Activated CD4-positive, alpha-beta T cell treated with anti-CD3 and anti-CD28 coated beads for 36 hours (primary cell): ENCODE measurements around the gene PLXNA4. TPM values are rescaled to one million over a fixed set of nuclear protein-coding genes. Genes with fewer than 3 reads are reported as not detected.

Source experiments
- ATAC-seq: fragments of 200-7000 bp; cut with Tn5 transposase; one replicate; pipeline ENCODE4 v1.10.0; 2021; ENCODE audit warnings: mild to moderate bottlenecking, moderate library complexity
- CTCF ChIA-PET: fragments of 350-600 bp; sonication (Branson Sonifier 250); formaldehyde crosslinking; loops from one replicate; lab custom pipeline; 2021; ENCODE audit warnings: antibody characterized with exemption; lab: Charles Lee
- POLR2A ChIA-PET: fragments of 350-600 bp; sonication (Branson Sonifier 250); formaldehyde crosslinking; loops from one replicate; lab custom pipeline; 2021; ENCODE audit warnings: antibody characterized with exemption, inconsistent platforms; lab: Charles Lee
- DNase-seq: peaks from one replicate; pipeline ENCODE4 v3.0.0-alpha.2; 2020
- H3K27ac Mint-ChIP-seq: one replicate; pipeline ENCODE4 v1.8.0; 2021; ENCODE audit warnings: mixed read lengths
- H3K27me3 Mint-ChIP-seq: one replicate; pipeline ENCODE4 v1.8.0; 2021; ENCODE audit warnings: mixed read lengths
- H3K36me3 Mint-ChIP-seq: one replicate; pipeline ENCODE4 v1.8.0; 2021; ENCODE audit warnings: low read depth, mixed read lengths
- H3K4me1 Mint-ChIP-seq: one replicate; pipeline ENCODE4 v1.8.0; 2021; ENCODE audit warnings: mixed read lengths
- H3K4me3 Mint-ChIP-seq: one replicate; pipeline ENCODE4 v1.8.0; 2021; ENCODE audit warnings: mild to moderate bottlenecking, moderate library complexity, mixed read lengths
- H3K9me3 Mint-ChIP-seq: one replicate; pipeline ENCODE4 v1.8.0; 2021; ENCODE audit warnings: low read depth, mixed read lengths
- intact Hi-C, 2 experiments: fragments of 100-400 bp; cut with DNase I in 1 of 2; cut with micrococcal nuclease in 1 of 2; formaldehyde crosslinking; loops; one replicate each; pipeline versions ENCODE4 v1.14.2 to v1.15.1; 2022 to 2024; cut with DNase I, micrococcal nuclease
- total RNA-seq, 2 experiments: library from RNA; stranded (reverse); gene quantifications; one replicate each; pipeline ENCODE4 v1.2.3, GENCODE V29; 2021

The PLXNA4 gene
- total RNA-seq, 2 experiments from 2014 or later, result 0.07 to 0.09 TPM

- H3K36me3 Mint-ChIP-seq, result no peaks in the 10 kb centered on the region
- H3K9me3 Mint-ChIP-seq, result no peaks in the 10 kb centered on the region
- H3K27ac Mint-ChIP-seq, result no peak overlapping the region
- CTCF ChIA-PET, result no interaction called here
- H3K4me3 Mint-ChIP-seq, result no peak overlapping the region
- DNase-seq (no peak), ATAC-seq (no peak)
- POLR2A ChIA-PET, result no interaction called here
- H3K27me3 Mint-ChIP-seq, result peaks cover 2% of the 10 kb centered on the region
- H3K4me1 Mint-ChIP-seq, result no peaks in the 10 kb centered on the region
- intact Hi-C loops, result loop anchor here in 1 of 2 experiments (10.0 kb wide), 1 partner anchor 65 kb away; no protein-coding TSS in a partner anchor
Observed at GRCh38 chr7:132199626-132200025, 376.6 kb downstream of the PLXNA4 start.

GRCh38 chr7:132197772-132198171, 378.5 kb downstream of the PLXNA4 start:
- Mint-ChIP-seq H3K36me3 (no peaks in the 10 kb centered on the region), H3K9me3 (no peaks in the 10 kb centered on the region), H3K4me1 (no peaks in the 10 kb centered on the region), H3K27ac (no peak overlapping the region), H3K27me3 (peaks cover 3% of the 10 kb centered on the region), H3K4me3 (no peak overlapping the region)
- ChIA-PET POLR2A (no interaction called here), CTCF (no interaction called here)
- intact Hi-C loops, result no loop called here
- DNase-seq, result no peak
- ATAC-seq, result no peak

GRCh38 chr7:132193898-132194297, 382.4 kb downstream of the PLXNA4 start:
- H3K27me3 Mint-ChIP-seq, result peaks cover 5% of the 10 kb centered on the region
- ChIA-PET CTCF (no interaction called here), POLR2A (no interaction called here)
- no peak overlapping the region for H3K27ac Mint-ChIP-seq
- intact Hi-C loops, result no loop called here
- H3K9me3 Mint-ChIP-seq, result no peaks in the 10 kb centered on the region
- no peaks in the 10 kb centered on the region for H3K36me3 Mint-ChIP-seq
- H3K4me3 Mint-ChIP-seq, result no peak overlapping the region
- no peak for ATAC-seq
- no peaks in the 10 kb centered on the region for H3K4me1 Mint-ChIP-seq
- DNase-seq, result no peak

GRCh38 chr7:132192809-132193208, 383.5 kb downstream of the PLXNA4 start:
- ATAC-seq (no peak), DNase-seq (no peak)
- no peaks in the 10 kb centered on the region for H3K36me3 Mint-ChIP-seq
- H3K4me1 Mint-ChIP-seq, result no peaks in the 10 kb centered on the region
- ChIA-PET POLR2A (no interaction called here), CTCF (no interaction called here)
- intact Hi-C loops, result no loop called here
- peaks cover 7% of the 10 kb centered on the region for H3K27me3 Mint-ChIP-seq
- no peaks in the 10 kb centered on the region for H3K9me3 Mint-ChIP-seq
- no peak overlapping the region for H3K4me3 Mint-ChIP-seq
- H3K27ac Mint-ChIP-seq, result no peak overlapping the region

GRCh38 chr7:132191418-132191817, 384.9 kb downstream of the PLXNA4 start:
- POLR2A ChIA-PET, result no interaction called here
- H3K36me3 Mint-ChIP-seq, result no peaks in the 10 kb centered on the region
- H3K4me1 Mint-ChIP-seq, result no peaks in the 10 kb centered on the region
- H3K9me3 Mint-ChIP-seq, result peaks cover 8% of the 10 kb centered on the region
- peaks cover 7% of the 10 kb centered on the region for H3K27me3 Mint-ChIP-seq
- no peak overlapping the region for H3K27ac Mint-ChIP-seq
- H3K4me3 Mint-ChIP-seq, result no peak overlapping the region
- CTCF ChIA-PET, result interaction anchor here (0.7 kb wide), 1 partner anchor 38 kb away, joined by 4 read pairs; no protein-coding TSS in a partner anchor
- DNase-seq, result no peak
- intact Hi-C loops, result no loop called here
- ATAC-seq, result no peak

- Mint-ChIP-seq H3K4me3 (no peak overlapping the region), H3K36me3 (no peaks in the 10 kb centered on the region), H3K4me1 (no peaks in the 10 kb centered on the region), H3K27me3 (peaks cover 7% of the 10 kb centered on the region), H3K9me3 (peaks cover 8% of the 10 kb centered on the region), H3K27ac (no peak overlapping the region)
- ATAC-seq, result no peak
- ChIA-PET CTCF (interaction anchor here (0.7 kb wide), 1 partner anchor 39 kb away, joined by 4 read pairs; no protein-coding TSS in a partner anchor), POLR2A (no interaction called here)
- DNase-seq, result no peak
- intact Hi-C loops, result no loop called here
Observed at GRCh38 chr7:132190683-132191082, 385.6 kb downstream of the PLXNA4 start.

GRCh38 chr7:132189881-132190280, 386.4 kb downstream of the PLXNA4 start:
- no peak for ATAC-seq
- Mint-ChIP-seq H3K36me3 (no peaks in the 10 kb centered on the region), H3K9me3 (peaks cover 8% of the 10 kb centered on the region), H3K27ac (no peak overlapping the region), H3K27me3 (peaks cover 6% of the 10 kb centered on the region), H3K4me1 (no peaks in the 10 kb centered on the region), H3K4me3 (no peak overlapping the region)
- POLR2A ChIA-PET, result no interaction called here
- intact Hi-C loops, result no loop called here
- CTCF ChIA-PET, result interaction anchor here (0.6 kb wide), 1 partner anchor 186 kb away, joined by 3 read pairs; no protein-coding TSS in a partner anchor
- no peak for DNase-seq

- CTCF ChIA-PET, result no interaction called here
- POLR2A ChIA-PET, result no interaction called here
- intact Hi-C loops, result no loop called here
Observed at GRCh38 chr7:132187869-132188789, 388.1 kb downstream of the PLXNA4 start.

GRCh38 chr7:132187391-132187790, 388.9 kb downstream of the PLXNA4 start:
- Mint-ChIP-seq H3K9me3 (peaks cover 8% of the 10 kb centered on the region), H3K36me3 (no peaks in the 10 kb centered on the region), H3K4me1 (no peaks in the 10 kb centered on the region), H3K27ac (no peak overlapping the region), H3K4me3 (no peak overlapping the region), H3K27me3 (peaks cover 4% of the 10 kb centered on the region)
- POLR2A ChIA-PET, result no interaction called here
- intact Hi-C loops, result no loop called here
- CTCF ChIA-PET, result no interaction called here
- DNase-seq, result no peak
- no peak for ATAC-seq

More at GRCh38 chr7:132187869-132188789, 388.1 kb downstream of the PLXNA4 start:
- H3K9me3 Mint-ChIP-seq, result peaks cover 8% of the 10 kb centered on the region
- DNase-seq, result no peak
- no peaks in the 10 kb centered on the region for H3K36me3 Mint-ChIP-seq
- peaks cover 5% of the 10 kb centered on the region for H3K27me3 Mint-ChIP-seq
- no peak overlapping the region for H3K4me3 Mint-ChIP-seq
- no peak for ATAC-seq
- no peak overlapping the region for H3K27ac Mint-ChIP-seq
- H3K4me1 Mint-ChIP-seq, result no peaks in the 10 kb centered on the region

GRCh38 chr7:132185150-132185549, 391.1 kb downstream of the PLXNA4 start:
- Mint-ChIP-seq H3K27ac (no peak overlapping the region), H3K27me3 (peaks cover 4% of the 10 kb centered on the region), H3K4me1 (no peaks in the 10 kb centered on the region), H3K9me3 (peaks cover 8% of the 10 kb centered on the region), H3K4me3 (no peak overlapping the region), H3K36me3 (no peaks in the 10 kb centered on the region)
- DNase-seq (no peak), ATAC-seq (no peak)
- ChIA-PET POLR2A (no interaction called here), CTCF (interaction anchor here (0.7 kb wide), 1 partner anchor 240 kb away, joined by 4 read pairs; no protein-coding TSS in a partner anchor)
- intact Hi-C loops, result no loop called here

GRCh38 chr7:132183781-132184380, 392.4 kb downstream of the PLXNA4 start:
- intact Hi-C loops, result no loop called here
- H3K36me3 Mint-ChIP-seq, result no peaks in the 10 kb centered on the region
- no peak for ATAC-seq

More at GRCh38 chr7:132183781-132184380, 392.4 kb downstream of the PLXNA4 start:
- Mint-ChIP-seq H3K27me3 (peaks cover 2% of the 10 kb centered on the region), H3K9me3 (peaks cover 8% of the 10 kb centered on the region), H3K27ac (no peak overlapping the region), H3K4me3 (no peak overlapping the region), H3K4me1 (no peaks in the 10 kb centered on the region)
- POLR2A ChIA-PET, result no interaction called here
- no peak for DNase-seq
- CTCF ChIA-PET, result interaction anchor here (0.6 kb wide), 1 partner anchor 492 kb away, joined by 3 read pairs; no protein-coding TSS in a partner anchor
